ENCODE data around the gene GPS1. TPM values are rescaled to one million over a fixed set of nuclear protein-coding genes. Genes with fewer than 3 reads are reported as not detected.

The GPS1 gene
- total RNA-seq, 1 experiment from 2014 or later: 136 TPM

- DNase-seq (ENCODE audit: low read depth): no peak
These were observed 37.3 kb upstream of the GPS1 start for GRCh38 chr17:82014432-82014831.

DNA sequence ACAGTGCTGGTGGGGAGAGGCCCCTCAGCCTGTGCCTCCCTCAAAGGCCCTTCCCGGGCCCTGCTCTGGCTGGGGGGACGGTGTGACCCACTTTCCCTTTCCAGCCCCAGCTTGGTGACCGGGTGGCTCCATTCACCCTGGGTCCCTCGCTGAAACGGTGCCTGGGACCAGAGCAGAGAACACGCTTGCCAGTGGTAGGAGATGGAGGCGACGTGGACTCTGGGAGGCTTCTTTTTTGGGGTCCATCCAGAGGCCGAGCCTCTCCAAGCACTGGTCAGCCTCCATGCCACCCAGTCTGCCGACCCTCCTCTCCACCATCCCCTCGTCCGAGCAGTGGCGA lies 36.8 kb upstream of the GPS1 start:
- no peak for DNase-seq (ENCODE audit: low read depth)

- DNase-seq (ENCODE audit: low read depth): no peak
These were observed 36.3 kb upstream of the GPS1 start for GRCh38 chr17:82015311-82015971.

GRCh38 chr17:82016061-82016874 lies 35.4 kb upstream of the GPS1 start:
- no peak for DNase-seq (ENCODE audit: low read depth)

DNA sequence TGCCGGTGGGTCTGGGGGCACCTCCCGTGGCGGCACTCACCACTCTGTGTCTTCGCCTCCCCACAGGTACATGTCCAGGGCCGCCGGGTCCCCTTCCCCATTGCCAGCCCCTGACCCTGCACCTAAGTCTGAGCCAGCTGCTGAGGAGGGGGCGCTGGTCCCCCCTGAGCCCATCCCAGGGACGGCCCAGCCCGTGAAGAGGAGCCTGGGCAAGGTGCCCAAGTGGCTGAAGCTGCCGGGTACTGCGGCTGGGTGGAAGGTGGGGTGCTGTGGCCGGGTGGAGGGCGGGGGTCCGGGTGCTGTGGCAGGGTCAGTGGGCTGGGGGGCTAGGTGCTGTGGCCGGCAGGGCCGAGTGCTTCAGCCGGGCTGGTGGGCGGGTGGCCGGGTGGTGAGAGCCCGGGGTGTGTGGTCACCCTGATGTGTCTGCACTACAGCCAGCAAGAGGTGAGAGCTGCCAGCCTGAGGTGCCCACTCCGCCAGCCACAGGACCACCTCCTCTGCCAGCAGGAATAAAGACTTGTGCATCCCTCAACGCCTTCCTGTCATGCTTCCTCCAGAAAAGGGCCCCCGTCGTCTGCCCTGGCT lies 34.7 kb upstream of the GPS1 start:
- DNase-seq (ENCODE audit: low read depth): no peak

GRCh38 chr17:82017612-82018151 lies 34.0 kb upstream of the GPS1 start:
- no peak for DNase-seq (ENCODE audit: low read depth)

DNA sequence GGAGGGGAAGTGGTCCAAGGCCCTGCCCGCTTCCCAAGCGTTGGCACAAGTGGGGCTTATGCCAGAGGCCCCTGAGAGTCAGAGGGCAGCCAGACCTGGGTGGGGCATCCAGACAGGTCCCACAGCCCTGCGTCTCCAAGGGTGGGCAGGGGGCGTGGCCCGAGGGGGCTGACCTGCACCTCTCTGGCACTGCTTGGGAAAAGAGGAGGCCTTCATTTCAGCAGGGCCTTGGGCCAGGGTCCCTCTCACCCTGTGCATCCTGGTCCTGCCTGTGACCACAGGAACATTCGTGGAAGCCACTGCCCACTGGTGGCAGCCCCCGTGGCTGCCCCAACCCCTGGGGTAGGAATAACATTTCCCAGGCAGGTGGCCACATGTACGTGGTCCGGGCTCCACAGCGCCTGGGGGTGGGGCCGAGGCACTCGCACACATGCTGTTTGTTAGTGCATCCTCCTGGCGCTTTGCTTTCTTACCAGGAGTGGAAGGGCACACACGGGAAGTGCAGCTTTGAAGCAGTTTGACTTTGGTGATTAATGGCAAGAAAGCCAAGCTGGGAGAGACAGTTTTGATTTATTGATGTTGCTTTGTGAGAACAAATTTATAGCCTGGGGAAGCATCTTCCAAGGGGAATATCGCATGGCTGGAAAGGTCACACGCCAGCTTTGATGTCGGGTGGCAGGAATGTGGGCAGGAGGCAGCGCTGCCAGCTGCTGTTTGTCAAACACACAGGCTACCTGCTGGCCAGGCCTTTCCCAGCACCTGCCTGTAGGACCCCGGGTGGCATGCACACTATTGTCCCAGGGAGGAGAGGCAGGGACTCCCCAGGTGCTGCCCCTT lies 33.3 kb upstream of the GPS1 start:
- peak; percentile 61 for DNase-seq (ENCODE audit: low read depth)

DNA sequence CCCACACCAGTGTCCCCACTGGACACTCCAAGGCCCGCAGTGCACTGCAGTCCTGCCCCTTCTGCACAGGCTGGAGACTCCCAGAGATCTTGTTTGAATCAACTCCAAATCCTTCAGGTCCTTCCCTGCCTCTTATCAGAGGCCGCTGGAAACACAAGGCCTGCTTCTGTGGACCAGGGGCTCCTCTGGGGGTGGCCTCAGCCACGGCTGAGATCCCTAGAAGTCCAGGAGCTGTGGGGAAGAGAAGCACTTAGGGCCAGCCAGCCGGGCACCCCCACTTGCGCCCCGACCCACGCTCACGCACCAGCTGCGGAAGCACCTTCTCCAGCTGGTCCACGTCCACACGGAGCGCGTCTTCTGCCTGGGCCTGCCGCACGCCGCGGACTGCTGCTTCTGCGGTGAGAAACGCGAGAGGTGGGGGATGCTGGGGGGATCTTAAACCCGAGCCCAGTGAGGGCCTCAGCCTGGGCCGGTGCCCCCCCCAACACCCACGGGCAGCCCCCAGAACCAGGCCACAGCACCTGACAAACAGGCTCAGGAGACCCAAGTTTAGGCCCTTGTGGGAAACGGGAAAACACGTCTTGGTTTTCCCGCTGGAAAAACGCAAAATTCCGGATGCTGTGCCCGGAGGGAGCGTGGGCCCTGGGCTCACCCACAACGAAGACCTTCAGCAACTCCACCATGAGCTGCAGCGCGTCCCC lies 32.6 kb upstream of the GPS1 start:
- no peak for DNase-seq (ENCODE audit: low read depth)

- DNase-seq (ENCODE audit: low read depth): peak; percentile 23
These were observed 31.8 kb upstream of the GPS1 start for GRCh38 chr17:82019690-82020571.

GRCh38 chr17:82020572-82021106 lies 31.1 kb upstream of the GPS1 start:
- no peak for DNase-seq (ENCODE audit: low read depth)

- DNase-seq (ENCODE audit: low read depth): peak; percentile 82
These were observed 30.4 kb upstream of the GPS1 start for GRCh38 chr17:82021107-82021899.

- no peak for DNase-seq (ENCODE audit: low read depth)
These were observed 29.8 kb upstream of the GPS1 start for GRCh38 chr17:82021900-82022309.

DNA sequence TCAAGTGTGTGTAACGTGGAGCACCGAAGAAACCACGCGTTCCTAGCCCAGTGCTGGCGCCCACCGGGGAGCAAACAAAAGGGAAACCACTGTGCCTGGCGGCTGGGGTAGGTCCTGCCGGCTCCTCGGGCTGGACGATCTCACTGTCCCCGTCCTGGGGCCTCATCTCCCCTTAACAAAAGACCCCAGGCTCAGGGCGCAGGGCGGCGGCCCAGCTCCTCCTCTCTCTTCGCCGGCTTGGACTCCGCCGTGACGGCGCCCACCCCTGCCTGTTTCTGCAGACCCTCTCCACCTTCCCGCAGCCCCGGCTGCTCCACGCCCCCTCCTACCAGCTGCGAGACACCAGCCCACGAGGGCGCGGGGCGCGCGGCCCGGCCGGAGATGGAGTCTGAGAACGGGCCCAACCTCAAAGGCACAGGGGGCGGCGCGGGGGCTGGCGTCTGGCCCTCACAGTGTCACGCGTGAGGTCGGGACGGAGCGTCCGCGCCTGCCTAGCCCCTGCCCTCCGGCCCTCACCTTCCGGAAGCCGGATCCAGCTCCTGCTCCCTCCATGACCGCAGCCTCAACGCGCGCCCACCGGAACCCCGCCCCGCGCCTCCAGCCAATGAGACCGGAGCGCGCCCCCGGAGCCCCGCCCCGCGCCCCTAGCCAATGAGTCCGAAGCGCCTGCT lies 29.3 kb upstream of the GPS1 start, which contains the start of gene CENPX:
CENPX (minus strand) TSS at position 569 of the 671 bp plus-strand sequence; CDS start at position 552, 17 bp downstream.
- DNase-seq (ENCODE audit: low read depth): peak; percentile 23

GRCh38 chr17:82022981-82023446 lies 28.7 kb upstream of the GPS1 start, which contains the start of gene LRRC45:
Gene LRRC45 (plus strand): TSS chr17:82023305. CDS start chr17:82023644, 339 bp downstream.
- DNase-seq (ENCODE audit: low read depth): peak; percentile 99

GRCh38 chr17:82023447-82024241 lies 28.1 kb upstream of the GPS1 start:
- DNase-seq (ENCODE audit: low read depth): peak; percentile 25

DNA sequence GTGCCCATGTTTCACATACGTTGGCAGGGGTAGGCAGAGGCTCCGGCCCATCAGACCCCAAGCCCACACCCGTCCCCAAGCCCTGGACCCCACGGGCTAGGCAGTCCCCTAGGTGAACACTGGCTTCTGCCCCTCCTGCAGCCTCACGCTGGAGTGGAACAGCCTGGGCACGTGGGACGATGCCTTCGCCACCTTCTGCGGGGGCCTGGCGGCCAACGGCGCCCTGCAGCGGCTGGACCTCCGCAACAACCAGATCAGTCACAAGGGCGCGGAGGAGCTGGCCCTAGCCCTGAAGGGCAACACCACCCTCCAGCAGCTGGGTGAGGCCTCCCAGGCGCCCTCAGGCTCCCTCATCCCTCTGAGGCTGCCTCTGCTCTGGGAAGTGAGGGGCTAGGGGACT lies 26.8 kb upstream of the GPS1 start:
- DNase-seq (ENCODE audit: low read depth): no peak

- no peak for DNase-seq (ENCODE audit: low read depth)
These were observed 26.1 kb upstream of the GPS1 start for GRCh38 chr17:82025401-82026107.
